Dedifferentiated amniotic fluid mesenchymal stem cell (primary cell): ENCODE results near the gene HECA.
"Not testable (repeated sequence)": the region's sequence is repeated elsewhere in the genome, so short reads cannot be mapped to it uniquely, and the experiment has no call there.

ENCODE experiments used
- DNase-seq: peaks from one replicate; pipeline ENCODE4 v3.0.0-alpha.2; 2016; ENCODE audit errors: extremely low spot score

Gene HECA, protein sequence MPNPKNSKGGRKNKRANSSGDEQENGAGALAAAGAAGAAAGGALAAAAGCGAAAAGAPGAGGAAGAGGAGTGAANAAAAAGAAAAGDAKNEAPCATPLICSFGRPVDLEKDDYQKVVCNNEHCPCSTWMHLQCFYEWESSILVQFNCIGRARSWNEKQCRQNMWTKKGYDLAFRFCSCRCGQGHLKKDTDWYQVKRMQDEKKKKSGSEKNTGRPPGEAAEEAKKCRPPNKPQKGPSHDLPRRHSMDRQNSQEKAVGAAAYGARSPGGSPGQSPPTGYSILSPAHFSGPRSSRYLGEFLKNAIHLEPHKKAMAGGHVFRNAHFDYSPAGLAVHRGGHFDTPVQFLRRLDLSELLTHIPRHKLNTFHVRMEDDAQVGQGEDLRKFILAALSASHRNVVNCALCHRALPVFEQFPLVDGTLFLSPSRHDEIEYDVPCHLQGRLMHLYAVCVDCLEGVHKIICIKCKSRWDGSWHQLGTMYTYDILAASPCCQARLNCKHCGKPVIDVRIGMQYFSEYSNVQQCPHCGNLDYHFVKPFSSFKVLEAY

DNA sequence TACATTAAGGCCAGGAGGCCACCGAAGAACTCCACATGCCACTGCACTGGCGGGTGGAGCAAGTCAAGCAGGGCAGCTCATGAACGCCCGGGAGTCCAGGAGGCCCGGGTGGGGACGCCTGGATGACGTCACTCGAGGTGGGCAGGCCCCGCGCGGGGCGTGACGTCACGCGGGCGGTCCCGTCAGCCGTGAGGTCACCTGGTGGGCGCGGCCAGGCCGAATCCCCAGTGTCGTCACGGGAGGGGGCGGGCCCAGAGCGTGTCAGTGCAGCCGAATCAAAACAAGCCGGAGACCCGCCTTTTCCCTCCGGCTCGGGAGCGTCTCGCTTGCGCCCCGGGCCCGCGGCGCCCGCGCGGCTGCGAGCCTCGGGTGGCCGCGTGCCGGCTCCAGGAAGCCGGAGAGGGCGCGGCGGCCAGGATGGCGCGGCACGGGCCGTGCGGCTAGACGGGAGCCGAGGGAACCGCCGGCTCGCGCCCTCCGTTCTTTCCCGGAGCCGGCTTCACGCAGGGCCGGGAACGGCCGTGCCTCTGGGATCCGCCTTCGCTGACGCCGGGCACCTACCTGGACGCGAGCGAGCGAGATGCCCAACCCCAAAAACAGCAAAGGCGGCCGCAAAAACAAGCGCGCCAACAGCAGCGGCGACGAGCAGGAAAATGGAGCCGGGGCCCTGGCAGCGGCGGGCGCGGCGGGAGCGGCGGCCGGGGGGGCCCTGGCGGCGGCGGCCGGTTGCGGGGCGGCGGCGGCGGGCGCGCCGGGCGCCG lies at the start of gene HECA:
Gene HECA (plus strand): TSS at position 264 of the 761 bp plus-strand sequence. CDS start 317 bp downstream, at position 581.
- peak; percentile 93 for DNase-seq

DNA sequence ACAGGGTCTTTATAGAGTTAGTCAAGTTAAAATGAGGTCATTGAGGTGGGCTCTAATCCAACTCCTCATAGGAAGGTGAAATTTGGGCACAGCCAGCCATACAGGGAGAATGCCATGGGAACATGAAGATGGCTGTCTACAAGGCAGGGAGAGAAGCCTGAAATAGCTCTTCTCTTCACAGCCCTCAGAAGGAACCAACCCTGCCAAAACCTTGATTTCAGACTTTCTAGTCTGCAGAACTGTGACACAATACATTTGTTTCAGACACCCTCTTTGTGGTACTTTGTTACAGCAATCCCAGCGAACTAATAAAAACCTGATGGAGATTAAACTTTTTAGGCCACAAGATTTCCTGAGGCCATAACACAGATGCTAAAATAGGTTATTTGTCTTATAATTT lies 43.1 kb upstream of the HECA start:
- DNase-seq = no peak

DNA sequence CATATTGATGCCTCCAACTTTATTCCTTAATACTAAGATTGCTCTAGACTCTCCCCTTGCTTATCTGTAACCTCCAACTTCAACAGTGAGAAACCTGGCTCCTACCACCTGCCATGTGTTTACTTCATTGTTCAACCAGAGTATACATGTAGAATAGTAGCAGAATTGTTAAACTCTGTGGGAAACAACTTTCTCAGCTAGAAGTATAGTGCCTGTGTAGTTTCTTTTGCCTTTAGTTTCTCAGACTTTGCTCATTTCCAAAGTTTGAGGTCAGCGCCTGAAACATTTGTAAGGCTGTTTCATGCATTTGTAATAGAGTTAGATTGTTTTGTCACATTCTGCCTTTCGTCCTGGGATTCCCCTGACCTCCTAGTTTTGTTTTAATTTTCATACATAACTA lies 34.9 kb upstream of the HECA start:
- no peak for DNase-seq

DNA sequence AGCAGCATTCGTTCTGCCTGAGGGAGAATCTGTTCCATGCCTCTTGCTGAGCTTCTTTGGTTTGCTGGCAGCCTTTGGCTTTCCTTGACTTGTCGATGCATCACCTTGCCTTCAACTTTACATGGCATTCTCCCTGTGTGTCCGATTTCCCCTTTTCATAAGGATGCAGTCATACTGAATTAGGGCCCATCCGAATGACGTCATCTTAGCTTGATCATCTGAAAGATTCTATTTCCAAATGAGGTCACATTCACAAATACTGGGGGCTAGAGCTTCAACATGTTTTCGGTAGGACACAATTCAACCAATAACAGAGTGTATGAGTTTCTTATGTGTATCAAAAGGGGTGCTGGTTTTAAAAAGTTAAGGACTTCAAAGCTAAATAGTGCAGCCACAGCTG lies 27.8 kb upstream of the HECA start:
- no peak for DNase-seq

DNA sequence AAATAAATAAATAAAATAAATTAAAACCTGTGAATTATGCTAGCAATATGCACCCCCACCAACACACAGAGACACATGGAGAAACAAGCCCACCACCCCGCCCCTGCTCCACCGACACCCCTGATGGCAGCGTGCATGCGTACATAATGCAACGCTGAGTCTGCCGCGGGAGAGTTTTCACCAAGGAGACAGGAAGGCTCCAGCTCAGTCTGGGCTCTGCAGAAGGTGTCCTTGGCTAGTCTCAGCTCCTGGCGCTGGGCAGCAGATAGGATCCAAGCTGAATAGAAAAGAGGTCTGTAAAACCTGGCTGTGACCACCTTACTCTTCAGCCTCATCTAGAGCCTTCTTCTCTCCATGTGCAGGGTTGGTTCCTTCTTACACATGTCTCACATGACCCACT lies 26.5 kb upstream of the HECA start:
- no peak for DNase-seq

DNA sequence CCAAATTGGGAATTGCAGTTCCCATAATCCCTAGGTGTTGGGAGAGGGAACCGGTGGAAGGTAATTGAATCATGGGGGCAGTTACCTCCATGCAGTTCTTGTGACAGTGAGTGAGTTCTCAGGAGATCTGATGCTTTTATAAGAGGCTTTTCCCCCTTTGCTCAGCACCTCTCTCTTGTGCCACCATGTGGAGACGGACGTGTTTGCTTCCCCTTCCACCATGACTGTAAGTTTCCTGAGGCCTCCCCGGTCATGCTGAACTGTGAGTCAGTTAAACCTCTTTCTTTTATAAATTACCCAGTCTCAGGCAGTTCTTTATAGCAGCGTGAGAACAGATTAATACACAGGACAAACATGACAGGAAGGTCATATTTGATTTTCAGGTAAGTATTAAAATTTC lies 25.3 kb upstream of the HECA start:
- DNase-seq = no peak

DNA sequence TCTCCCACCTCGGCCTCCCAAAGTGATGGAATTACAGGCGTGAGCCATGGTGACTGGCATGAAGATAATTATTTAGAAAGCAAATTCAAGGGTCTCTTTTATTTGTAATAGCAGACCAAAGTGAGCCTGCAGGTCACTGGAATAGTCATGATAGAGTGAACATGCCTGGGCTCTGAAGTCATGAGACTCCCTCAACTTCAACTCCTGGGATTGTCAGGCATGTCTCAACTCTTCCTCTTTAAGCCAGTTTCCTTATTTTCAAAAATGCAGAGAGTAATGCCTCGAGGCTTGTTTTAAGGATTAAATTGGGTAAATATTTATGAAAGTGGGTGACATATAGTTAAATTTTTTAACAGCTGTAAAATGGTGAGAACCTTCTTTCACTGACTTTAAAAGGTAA lies 22.7 kb upstream of the HECA start:
- no peak for DNase-seq

DNA sequence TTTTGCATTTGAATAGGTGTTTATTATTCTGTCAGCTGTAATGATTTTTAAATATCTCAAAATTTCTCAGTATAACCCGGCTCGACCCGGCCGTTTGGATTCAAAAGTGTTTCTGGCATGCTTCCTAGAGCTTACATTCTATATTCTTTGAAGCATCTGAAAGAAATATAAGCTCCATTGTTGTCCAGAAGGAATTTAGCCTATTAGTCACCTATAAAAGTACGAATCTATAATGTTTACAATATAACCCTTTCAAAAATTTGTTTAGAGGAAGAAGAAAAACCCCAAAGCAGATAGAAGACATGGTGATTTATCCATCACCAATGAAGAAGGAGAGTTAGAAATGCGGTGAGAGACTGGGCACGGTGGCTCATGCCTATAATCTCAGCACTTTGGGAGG lies 22.3 kb upstream of the HECA start:
- DNase-seq = no peak

DNA sequence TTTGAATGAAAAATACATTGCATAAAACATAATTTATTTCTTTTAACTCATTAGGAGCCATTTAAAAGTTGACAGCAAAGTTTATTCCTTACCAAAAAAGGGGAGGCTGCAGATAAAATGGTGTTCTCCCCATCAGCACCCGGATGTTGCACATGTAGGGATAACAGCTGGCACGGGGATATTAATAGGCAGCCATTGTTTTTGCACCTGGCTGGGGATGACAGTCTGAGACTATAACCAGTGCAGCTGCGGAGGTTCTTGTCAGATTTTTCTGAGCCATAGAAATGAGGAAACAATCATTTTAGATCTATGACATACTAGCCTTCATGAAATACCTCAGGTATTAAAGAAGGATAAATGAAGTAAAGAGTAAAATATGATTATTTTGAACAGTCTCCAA lies 20.1 kb upstream of the HECA start:
- no peak for DNase-seq

DNA sequence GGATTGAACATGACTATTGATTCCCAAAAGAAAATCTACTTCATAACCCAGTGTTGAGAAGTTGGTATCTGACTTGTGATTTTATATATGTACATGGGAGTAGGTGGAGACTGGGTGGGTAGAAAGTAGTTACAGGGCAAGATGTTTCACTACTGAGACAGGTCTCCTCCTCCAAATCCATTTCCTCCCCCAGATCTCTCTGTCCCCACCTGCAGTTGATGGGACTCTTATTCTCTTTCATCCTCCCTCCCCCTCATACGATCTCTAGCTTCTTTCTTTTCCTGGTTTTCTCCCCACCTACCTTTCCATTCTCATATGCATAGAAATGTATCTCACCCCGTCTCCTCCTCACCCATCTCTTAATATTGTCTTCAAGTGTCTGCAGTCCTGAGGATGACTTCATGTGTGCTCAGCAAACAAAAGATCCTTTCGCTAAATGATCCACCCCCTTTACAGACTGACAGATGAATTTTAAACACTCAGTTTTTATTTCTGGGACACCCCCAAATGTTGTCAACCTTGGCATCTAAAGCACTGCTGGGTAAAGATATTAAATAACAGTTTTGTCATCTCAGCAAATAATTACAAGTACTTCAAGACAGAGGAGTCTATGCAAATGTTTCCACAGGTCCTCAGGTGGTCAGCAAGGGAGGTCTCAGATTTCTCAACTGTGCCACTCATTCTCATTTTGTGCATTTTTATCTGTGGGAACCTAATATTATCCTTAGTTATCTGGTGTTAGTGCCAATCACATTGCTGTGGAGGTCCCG lies 18.7 kb upstream of the HECA start:
- no peak for DNase-seq

DNA sequence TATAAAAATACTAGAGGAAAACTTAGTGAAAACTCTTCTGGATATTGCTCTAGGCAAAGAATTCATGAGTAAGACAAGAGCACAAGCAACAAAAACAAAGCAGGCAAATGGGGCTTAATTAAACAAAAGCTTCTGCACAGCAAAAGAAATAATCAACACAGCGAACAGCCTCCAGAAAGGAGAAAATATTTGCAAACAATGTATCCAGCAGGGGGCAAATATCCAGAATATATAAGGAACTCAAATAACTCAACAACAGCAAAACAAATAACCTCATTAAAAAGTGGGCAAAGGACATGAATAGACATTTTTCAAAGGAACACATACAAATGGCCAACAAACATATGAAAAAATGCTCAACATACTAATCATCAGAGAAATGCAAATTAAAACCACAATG lies 17.1 kb upstream of the HECA start:
- DNase-seq = no peak

DNA sequence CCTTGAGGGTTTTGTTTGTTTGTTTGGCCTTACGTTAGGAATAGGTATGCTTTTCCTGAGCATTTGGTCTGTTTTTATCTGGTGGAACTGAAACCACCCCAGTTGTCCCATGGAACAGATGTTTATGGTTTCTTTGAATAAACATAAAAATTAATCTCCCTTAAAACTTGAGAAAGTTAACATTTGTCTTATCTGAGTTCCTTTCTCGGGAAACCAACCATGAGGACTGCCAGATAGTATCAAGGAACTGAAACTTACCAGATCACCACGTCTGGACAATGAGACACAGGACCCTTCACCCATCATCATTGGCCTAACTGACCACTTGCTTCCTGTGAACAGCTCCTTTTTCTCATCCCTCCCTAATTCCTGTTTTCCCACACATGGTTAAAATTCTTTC lies 15.3 kb upstream of the HECA start:
- no peak for DNase-seq

DNA sequence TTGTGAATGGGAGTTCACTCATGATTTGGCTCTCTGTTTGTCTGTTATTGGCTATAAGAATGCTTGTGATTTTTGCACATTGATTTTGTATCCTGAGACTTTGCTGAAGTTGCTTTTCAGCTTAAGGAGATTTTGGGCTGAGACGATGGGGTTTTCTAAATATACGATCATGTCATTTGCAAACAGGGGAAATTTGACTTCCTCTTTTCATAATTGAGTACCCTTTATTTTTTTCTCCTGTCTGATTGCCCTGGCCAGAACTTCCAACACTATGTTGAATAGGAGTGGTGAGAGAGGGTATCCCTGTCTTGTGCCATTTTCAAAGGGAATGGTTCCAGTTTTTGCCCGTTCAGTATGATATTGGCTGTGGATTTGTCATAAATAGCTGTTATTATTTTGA lies 12.1 kb upstream of the HECA start:
- not testable (repeated sequence) for DNase-seq

DNA sequence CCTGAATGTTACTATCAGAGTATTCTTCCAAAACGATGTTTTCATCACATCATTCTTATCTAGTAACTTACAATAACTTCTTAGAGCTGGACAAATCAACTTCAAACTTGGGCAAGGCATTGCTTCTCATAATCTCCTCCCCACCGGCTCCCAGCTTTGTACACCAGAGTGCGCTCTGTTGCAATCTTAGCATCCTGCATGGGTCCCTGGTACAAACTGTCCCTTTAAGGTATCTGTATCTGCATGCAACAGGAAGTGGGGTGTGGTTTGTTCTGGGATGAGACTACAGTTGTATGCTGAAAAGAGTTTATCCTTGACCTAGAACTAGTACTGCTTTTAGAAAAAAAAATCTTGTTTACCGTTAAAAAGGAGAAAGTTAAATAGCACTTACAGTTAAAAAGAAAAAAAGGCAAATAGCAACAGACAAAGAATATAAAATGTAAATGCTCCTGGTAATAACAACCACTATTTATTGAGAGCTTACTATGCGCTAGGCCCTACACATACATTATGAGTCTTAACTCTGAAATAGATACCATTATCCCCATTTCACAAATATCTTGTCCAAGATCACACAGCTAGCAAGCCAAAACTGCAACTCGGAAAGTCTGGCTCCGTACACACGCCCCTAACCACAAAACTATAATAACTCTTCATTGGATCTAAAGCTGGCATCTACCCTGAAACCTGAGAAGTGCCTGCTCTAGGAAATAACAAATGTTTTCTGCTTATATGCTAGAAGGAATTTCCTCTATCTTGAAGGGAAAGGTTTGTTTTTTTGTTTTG lies 9.8 kb upstream of the HECA start:
- peak; percentile 38 for DNase-seq

DNA sequence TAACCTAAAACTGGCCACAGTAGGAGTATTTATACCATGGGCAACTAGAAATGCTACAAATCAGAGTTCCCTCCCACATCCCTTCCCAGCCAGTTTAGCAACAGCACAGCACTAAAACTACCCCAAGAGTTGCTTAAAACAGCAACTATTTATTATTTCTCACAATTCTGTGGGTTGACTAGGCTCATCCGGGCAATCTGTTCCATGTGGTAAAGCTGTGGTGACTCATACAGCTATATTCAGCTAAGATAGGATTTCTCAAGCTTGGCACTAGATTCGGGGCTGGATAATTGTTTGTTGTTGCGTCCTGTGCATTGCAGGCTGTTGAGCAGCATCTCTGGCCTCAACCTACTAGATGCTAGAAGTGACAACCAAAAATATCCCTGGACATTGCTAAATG lies 8.6 kb upstream of the HECA start:
- peak; percentile 88 for DNase-seq

DNA sequence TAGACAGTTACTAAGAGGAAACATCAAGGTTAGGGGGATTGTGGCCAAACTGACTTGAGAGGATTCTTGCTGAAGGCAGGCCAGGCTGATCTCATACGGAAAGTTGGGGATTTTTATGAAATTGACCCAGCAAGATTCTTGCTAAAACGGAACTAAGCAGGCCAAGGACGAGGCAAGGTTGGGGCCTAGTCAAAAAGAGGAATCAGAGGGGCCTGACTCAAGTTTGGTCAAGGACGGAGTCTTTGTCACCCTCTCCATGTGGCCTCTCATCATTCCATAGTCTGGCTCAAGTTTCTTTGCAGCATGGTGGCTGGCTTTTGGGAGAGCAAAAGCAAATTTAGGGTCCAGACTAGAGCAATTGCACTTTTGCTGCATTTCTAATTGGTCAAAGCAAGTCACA lies 7.9 kb upstream of the HECA start:
- no peak for DNase-seq

DNA sequence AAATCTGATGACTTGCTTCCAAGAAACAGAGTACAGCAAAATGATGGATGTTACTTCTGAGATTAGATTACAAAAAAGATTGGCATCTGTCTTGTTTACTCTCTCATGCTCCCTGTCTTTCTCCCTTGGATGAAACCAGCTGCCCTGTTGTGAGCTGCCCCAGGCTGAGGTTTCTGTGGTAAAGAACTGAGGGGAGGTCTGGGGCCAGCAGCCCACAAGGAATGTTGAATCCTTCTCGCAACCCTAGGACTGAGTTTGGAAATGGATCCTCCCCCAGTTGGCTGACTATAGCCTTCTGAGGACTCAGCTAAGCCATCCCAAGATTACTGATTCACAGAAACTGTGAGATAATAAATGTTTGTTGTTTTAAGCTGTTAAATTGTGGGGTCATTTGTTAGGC lies 5.6 kb upstream of the HECA start:
- DNase-seq = no peak

DNA sequence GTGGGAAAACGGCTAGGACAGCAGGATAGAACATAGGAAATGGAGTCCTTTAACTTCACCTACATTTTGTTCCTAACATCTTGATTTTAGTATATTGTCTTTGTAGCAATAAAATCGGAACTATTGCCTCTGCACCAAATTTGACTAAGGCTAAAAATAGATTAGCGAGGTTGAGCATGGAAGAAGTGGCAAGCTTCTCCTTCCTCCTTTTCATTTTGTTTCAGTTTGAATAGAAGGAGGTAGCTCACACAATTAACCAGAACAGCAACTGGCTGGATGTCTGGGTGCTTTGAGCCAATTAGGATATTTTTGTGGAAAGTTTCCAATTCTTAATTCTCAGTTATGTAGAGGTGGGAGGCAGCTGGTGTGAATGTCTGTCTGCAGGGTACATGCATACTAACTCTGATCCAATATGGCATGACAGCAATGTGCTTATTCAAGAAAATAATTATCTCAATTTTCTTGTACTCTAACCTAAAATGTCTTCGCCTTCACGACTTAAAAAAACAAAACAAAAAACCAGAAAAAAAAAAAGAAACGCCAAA lies 3.1 kb upstream of the HECA start:
- no peak for DNase-seq

DNA sequence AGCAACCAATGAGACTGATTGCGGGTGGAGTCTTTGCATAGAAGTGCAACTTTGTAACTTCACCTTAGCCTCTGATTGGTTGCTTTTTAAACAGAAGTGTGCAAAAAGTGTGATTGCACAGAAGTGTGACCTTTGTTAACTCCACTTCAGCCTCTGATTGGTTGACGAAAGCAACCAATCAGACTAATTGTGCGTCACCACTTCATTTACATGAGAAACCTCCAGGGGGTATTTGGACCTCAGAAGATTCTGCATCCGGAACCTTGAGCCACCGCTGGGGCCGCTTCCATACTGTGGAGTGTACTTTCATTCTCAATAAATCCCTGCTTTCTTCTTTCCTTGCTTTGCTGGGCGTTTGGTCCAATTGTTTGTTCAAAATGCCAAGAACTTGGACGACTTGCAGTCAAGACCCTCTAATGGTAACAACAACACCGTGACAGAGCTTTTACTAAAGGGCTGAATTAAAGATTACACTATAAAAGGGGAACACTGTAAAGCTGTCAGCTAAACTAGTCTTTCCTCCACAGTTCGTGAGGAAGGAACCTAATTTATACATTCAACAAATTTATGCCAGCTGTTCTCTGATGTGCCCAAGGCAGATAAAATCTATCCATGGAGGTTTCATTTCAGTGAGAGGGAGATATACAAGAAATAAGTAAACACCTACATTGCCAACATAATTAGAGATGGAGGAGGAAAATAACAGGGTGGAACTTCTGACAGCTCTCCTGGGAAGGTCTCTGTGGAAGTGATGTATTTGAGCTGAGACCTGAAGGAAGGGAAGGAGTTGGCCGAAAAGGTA lies 1.4 kb upstream of the HECA start:
- DNase-seq = no peak

DNA sequence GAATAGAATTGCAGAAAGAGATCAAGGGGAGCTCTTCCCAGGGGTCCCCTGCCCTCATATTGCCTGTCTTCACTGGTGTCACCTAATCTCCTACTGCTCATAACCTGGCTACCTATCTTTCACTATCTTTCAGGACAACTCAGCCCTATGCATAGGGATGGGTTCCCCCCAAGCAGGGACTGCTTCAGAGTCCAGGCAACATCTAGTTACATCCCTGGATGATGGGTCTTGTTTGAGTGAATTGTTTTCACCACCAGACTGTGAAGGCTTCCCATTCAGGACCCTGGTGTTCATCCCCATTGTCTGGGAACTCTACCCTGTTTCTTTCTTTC lies 850 bp upstream of the HECA start:
- DNase-seq = no peak
